ENCODE data around the gene TMLHE.

The TMLHE gene

DNA sequence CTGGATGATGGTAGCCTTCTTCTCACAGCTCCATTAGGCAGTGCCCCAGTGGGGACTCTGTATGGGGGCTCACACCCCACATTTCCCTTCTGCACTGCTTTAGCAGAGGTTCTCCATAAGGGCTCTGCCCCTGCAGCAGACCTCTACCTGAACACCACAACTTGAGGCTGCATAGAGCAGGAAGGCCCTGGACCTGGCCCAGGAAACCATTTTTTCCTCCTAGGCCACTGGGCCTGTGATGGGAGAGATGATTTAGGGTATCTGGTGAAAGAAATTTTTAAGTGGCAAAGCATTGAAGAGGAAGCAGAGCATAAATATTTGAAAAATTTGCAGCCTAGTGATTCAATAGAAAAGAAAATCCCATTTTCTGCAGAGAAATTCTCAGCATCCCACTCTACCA lies 171.7 kb downstream of the TMLHE start:
- Histone ChIP-seq H3K9me3 (ENCODE audit: severe bottlenecking) (peaks cover 4% of the 10 kb centered on the region), H3K4me3 (ENCODE audit: low read depth, low read length) (no peak overlapping the region), H3K27me3 (ENCODE audit: insufficient read depth, low read depth, severe bottlenecking) (no peaks in the 10 kb centered on the region), H3K36me3 (no peaks in the 10 kb centered on the region), H3K27ac (no peak overlapping the region)
- TF ChIP-seq, protein P1, sequence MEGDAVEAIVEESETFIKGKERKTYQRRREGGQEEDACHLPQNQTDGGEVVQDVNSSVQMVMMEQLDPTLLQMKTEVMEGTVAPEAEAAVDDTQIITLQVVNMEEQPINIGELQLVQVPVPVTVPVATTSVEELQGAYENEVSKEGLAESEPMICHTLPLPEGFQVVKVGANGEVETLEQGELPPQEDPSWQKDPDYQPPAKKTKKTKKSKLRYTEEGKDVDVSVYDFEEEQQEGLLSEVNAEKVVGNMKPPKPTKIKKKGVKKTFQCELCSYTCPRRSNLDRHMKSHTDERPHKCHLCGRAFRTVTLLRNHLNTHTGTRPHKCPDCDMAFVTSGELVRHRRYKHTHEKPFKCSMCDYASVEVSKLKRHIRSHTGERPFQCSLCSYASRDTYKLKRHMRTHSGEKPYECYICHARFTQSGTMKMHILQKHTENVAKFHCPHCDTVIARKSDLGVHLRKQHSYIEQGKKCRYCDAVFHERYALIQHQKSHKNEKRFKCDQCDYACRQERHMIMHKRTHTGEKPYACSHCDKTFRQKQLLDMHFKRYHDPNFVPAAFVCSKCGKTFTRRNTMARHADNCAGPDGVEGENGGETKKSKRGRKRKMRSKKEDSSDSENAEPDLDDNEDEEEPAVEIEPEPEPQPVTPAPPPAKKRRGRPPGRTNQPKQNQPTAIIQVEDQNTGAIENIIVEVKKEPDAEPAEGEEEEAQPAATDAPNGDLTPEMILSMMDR (IDR thresholded peaks at IDR 0.05; ENCODE audit: low read depth, low read length), result no peak
- no peak for DNase-seq
